HG03175 (cell line): Measurements from ENCODE around the gene ARHGAP10.
A peak's percentile ranks its signal among the peaks of the same experiment; 100 is the strongest.
"Not testable (repeated sequence)": the region's sequence is repeated elsewhere in the genome, so short reads cannot be mapped to it uniquely, and the experiment has no call there.

Source experiments
- ATAC-seq: cut with Tn5 transposase; IDR thresholded peaks from one replicate; pipeline ENCODE4 v1.9.1; 2021; ENCODE audit warnings: mild to moderate bottlenecking, moderate library complexity; ENCODE audit not compliant: unreplicated experiment

The ARHGAP10 gene

DNA sequence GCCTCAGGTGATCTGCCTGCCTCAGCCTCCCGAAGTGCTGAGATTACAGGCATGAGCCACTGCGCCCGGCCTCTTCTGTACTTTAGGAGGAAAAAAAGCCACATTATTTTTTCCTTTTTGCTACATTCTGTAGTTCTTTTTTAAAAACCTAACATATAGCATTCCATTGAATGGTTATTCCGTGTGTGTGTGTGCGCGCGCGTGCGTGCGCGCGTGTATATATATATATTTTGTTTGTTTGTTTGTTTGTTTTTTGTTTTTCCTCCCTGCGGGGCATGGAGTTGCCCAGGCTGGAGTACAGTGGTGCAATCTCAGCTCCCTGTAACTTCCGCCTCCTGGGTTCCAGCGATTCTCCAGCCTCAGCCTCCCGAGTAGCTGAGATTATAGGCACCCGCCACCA is 59.5 kb downstream of the ARHGAP10 start:
- no peak for ATAC-seq

DNA sequence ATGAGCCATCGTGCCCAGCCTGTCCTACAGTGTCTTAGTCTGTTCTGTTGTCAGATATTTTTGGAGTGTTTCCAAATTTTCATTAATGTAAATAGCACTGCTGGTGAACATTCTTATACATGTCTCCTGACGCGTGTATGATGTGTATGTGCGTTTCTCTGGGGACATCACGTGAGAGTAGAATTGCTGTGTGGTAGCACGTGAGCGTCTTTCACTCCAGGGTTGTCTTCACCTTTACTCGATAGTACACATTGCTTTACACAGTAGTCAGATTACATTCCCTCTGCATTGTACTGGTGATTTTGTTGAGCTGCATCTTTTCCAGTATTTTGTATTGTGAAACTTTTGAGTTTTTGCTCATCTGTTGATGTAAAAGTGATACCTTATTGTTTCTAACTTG is 60.0 kb downstream of the ARHGAP10 start:
- no peak for ATAC-seq

DNA sequence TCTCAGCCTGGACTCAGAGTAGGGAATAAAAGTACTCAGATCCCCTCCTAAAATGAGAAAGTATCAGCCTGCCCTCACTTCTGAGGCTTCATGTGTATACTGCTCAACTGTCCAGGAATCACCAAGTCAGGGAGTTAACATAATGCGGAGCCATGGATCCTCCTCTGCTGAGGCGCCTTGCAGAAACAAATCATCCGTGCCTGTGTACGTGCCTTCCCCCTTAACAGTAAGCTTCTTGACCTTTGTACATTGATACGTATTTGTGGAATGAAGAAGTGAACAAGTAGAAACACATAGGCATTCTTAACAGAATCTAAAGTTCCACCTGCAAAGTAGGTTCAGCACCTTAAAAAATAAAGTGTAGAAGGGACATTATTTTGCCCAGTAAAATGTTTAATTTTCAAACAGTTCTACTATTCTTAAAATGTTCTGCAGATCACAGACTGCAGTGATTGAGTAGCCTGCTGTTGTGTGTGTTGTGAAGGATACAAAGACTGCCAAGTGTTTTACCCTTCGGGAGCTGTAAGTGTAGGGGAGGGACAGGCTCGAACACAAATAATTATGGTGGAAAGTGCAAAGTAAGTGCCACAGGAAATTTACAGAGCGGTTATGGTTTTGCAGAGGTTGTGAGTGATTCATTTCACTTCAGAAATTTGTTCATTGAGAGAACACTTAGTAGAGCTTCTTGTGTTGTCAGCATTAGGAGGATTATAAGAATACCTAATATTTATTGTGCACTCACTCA is 61.9 kb downstream of the ARHGAP10 start:
- ATAC-seq: peak; percentile 31

DNA sequence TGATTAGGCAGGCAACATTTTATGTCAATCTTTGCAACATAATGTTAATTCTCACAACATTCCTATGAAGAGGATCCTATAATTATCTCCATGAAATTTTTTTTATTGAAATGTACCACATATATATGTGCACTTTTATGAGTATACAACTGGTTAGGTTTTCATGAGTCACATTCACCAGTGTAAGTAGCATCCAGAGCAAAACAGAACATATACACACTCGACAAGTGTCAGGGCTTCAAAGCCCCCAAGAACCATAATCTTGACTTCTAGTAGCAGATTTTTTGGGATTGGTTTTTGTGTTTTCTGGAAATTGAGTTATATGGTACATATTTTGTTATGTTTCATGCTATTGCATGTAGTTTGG is 62.4 kb downstream of the ARHGAP10 start:
- ATAC-seq: no peak

DNA sequence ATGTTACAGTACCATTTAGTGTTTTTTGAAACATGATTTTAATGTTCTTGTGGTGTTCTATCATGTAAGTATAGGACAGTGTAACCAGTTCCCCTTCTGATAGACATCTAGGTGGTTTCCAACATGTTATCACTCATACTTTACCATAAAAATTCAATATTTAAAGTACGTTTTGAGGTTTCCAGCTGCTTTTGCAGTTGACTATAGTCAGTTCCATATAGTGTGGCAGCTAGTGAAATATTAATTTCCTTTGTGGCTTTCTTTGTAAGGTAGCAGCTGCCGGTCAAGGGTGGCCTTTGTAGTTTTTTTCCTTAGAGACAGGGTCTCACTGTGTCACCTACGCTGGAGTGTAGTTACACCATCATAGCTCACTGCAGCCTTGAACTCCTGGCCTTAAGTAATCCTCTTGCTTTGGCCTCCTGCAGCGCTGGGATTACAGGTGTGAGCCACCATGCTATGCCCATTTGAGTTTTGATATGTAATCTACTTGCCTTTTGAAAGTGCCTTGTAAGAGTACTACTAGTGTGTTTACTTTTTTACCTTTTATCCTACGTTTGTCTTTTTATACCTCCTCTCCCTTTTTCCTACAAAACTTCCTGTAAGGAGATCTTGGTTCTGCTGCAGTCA is 63.0 kb downstream of the ARHGAP10 start:
- peak; percentile 90 for ATAC-seq

DNA sequence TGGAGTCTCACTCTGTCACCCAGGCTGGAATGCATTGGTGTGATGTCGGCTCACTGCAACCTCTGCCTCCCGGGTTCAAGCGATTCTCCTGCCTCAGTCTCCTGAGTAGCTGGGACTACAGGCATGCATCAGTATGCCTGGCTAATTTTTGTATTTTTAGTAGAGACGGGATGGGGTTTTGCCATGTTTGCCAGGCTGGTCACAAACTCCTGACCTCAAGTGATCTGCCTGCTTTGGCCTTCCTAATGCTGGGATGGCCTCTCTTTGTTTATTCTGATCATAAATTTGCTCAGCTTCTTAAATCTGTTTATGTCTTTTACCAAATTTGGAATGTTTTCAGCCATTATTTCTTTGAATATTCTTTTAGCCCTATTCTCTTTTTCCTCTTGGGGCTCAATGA is 67.2 kb downstream of the ARHGAP10 start:
- ATAC-seq: not testable (repeated sequence)

DNA sequence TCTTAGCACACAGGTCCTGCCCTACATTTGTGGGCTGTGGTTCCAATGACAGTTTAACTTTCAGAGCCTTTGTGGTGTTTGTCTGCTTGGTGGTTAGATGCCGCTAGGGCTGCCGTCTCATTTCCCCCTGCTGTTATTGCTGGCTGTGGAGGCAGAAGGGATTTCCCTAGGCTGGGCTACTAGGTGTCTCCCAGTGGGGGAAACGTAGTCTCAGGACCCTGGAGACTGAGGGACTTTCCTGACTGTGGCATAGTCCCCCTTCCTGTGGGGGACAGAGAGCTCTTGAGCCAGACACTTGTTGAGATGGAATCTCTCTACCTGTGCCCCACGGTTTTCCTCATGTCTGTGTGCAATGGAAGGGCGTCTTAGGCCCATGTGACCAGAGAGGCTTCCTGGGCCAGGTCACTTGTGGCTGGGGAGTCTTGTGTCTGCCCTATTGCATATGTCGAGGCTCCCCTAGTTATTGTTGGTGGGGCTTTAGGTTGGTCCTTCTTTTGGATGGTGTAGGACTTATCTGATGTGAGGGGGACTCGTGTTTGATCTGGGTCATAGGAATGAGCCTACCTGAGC is 68.2 kb downstream of the ARHGAP10 start:
- ATAC-seq: peak; percentile 97

DNA sequence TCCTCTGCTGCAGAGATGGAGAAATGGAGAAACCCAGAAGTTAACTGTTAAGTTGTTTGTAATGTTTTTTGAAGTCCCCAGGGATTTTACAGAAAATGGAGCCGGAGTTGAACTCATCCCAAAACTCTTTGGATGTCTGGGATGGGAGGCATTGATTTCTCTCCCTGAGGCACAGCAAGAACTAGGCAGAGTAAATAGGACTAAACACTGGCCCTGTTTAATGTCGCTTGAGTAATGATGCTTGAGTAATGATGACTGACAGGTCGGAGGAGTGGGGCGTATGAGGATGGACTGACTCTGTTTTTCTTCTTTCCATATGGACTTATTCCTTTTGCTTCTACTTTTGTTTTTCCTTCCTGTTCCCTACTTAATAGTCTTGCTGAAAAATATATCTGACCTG is 69.9 kb downstream of the ARHGAP10 start:
- ATAC-seq: no peak

DNA sequence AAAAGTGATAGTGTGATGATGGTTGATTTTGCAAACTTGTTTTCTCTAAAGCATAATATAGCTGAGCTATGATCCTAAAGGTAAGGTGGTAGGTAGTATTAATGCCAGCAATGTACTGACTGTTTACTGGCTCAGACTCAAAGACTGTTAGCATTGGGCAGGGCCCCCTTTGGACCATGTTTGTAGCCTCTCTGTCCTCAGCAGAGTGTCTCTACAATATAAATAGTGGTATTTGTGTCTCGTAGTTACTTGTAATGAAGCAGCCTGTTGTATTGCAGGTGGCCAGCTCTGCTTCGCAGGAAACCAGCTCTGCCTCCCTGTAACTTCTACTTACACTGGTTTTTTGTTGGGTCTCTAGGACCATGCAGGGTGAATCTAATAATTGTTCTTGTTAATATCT is 70.5 kb downstream of the ARHGAP10 start:
- no peak for ATAC-seq

DNA sequence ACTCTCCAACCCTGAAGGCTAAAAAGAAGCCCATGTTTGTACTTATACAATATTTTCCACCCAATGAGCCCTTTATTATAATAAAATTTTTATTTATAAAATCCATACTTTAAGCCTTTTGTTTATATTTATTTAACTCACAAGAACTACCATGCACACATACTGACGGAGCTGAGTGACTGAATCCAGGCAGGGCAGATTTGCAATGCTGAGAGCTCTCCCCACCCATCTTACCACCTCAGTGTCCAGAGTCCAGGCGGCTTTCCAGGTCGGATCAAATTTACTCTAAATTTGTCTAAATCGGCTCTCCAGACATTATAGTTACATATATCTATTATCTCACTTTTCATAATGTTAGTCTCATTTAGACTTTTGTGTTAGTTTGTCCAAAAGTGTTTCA is 74.1 kb downstream of the ARHGAP10 start:
- ATAC-seq: no peak

DNA sequence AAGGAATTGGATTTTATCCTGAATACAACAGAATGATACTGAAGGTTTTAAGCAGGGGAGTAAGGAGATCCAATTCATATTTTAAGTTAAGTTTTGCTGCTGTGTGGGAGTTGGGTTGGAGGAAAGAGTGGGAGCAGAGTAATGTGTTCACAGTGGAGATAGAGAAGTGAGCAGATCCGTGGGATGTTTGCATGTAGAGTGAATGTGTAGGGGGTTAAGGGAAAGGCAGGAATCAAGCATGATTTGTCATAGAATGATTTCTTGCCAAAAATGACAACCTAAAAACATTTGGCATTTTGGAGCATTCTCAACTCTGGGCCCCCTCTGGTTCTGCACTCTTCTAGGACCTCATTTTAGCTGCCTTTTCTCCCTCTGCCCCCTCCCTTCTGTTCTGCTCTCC is 76.6 kb downstream of the ARHGAP10 start:
- no peak for ATAC-seq

DNA sequence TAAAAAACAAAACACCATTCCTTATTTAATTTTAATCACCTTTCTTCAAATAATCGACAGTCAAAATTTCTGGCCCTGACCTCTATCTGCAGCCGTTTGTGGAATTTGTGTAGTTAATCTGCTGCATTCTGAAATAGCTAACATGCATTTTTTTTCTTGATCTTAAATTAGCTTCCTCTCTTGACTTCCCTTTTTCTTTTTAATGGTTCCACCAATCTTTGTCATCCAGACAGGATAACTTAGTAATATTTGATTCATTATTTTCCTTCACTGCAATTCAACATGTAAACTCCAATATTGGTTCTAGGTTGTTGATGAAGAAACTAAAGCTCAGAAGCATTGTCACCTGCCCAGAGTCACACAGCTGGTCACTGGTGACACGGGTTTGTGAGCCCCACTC is 77.3 kb downstream of the ARHGAP10 start:
- no peak for ATAC-seq

DNA sequence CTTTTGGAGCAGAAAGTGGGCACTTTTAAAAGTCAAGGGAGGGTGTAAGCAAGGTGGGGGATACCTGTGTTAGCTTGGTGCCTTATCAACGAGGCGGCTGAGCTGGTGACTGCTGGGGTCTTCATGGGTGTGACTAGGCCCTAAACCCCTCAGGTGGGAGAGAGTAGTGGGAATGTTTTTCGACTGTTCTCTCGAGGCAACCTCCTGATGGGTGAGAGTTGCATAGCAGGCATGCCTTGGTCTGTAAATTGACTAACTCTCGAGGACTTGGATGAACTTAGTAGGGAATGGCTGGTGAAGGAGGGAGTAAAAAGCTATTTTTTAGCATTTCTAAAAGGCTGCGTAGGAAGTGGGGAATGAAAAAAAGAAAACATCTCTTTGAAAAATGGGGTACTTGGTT is 80.0 kb downstream of the ARHGAP10 start:
- ATAC-seq: no peak

DNA sequence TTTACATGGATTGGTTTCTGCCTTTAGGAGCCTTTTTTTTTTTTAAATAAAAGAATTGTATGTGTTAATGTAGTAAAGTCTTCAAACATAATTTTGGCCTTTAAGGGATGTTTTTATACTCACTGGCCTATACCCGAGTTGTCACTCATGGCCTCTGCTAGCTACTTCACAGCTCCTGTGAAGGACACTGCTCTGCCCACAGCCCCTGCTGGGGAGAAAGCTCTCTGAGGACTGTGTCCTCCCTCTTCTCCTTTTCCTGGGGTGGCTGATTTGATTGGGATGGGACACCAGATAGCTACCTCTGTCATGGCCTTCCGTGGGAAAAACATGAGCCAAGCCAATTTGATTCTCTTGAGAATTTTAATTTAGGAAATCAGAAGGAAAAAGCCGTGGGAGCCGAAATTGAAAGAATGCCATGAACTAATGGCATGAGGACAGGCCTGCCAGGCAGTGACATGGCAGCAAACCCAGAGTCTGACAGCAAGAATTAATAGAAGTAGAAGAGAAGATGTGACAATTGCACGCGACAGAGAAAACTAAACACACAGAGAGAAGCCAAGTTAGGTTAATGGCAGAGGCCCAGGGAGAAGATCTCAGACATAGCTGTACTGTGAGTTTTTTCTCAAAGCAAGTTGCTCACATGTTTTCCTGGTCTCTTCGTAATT is 81.4 kb downstream of the ARHGAP10 start:
- ATAC-seq: no peak

DNA sequence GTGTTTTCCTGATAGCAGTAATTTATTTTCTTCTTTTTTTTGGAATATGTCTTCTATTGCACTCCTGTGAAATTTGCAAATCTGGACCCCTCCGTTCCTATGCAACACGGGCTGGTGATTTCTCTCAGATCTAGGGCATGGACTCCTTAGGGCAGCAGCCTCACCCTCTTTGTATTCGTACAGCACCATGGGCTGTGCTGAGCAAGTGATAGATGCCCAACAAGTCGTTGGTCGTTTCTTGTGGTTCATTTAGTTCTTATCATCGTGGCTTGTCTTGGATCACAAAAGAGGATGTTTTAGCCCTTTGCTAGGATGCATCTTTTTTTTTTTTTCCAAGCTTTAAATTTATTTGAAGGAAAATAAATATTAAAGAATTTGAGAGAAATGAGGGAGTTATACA is 82.1 kb downstream of the ARHGAP10 start:
- ATAC-seq: no peak

DNA sequence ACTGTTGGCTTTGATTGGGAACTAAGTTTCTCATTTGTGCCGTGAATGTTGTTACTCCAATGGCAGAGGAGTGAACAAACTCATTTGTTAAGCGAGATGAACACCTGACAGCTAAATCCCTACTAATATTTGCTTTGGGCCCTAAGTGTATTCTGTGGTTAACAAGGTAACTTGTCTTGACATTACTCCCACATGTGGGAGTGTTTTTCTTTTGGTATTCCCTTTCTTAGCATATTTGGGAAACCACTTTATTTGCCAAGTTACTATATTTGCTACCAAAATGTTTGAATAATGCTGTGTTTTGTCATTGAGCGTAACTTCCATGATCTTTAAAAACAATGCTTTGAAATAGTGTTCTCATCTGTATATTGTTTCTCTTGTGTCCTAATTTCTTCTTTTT is 82.5 kb downstream of the ARHGAP10 start:
- no peak for ATAC-seq

DNA sequence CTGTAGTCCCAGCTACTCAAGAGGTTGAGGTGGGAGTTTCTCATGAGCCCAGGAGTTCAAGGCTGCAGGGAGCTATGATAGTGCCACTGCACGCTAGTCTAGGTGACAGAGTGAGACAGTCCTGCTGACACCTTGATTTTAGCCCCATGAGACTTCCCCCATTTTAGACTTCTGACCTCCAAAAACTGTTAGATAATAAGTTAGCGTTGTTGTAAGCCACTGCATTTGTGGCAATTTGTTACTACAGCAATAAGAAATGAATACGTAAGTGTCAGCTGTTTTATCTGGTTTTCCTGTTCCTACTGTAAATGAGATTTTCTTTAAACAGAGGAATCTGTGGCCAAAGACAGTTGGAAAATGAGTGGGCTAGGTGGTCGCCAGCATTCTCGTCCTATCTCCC is 83.9 kb downstream of the ARHGAP10 start:
- no peak for ATAC-seq

DNA sequence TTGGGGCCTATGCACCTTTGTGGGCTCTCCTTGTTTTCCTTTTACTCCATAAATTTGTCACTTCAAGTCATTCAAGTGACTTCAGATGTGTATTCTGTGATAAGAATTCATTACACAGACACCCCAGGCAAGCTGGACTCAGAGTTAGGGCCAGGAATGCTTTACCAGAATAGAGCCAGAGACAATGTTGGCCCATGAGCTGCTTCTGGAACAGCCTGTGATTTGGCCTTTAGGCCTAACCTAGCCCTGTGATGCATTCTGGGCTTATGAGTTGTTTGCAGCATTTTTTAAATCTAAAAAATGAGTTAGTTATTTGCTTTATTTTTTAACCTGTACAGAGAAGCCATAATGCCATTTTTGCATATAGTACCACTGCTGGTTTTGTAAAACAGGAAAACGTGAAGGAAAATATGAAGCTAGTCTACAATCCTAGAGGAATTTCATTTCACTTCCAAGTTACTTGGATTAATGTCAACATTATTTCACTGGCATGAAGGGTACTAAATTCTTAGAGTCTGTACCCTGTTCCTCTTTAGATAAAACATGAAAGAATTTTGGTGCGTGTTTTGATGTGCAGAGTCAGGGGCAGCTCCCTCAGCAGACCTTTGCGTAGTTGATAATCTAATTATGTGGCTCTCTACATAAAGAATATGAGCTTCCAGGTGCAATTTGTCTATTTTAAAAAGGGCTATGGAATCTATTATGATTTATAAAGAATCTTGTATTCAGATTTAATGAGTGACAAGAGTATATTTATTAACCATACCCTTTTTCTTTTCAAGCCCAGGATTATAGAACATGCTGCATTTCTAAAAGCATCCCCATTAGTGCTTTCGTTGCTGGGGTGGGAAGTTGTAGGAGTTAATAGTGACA is 84.7 kb downstream of the ARHGAP10 start:
- no peak for ATAC-seq

DNA sequence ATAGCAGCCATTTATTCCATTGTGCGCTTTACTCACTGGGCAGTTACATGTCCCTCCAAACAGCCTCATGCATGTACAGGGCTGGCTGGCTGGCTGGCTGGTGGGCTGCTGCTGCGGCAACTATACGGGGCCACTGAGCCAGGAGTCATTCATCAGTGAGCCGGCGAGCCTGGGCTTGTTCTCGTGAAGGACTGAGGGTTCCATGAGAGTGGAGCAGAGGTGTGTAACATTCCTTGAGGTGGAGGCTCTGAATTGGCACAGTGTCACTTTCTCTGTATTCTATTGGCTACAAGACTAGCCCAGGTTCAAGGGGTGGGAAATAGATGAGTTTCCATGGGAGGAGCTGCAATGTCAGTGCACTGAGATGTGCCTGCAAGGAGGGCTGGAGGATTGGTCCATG is 89.1 kb downstream of the ARHGAP10 start:
- no peak for ATAC-seq

DNA sequence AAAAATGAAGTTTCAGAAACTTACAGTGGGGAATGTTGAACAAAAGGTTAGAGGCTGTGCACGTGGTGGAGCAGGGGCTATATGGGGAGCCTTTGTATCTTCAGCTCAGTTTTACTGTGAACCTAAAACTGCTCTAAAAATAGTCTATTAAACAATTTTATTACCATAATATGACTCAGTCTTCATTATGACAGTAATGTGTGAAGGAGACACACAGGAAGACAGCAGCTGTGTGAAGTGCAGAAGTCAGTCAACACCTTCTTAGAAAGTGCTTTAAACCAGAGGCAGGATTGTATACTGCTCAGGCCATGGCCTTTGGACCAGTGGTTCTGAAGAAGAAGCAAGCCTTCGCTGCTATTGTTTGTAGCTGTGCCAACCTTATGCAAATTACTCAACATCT is 89.7 kb downstream of the ARHGAP10 start:
- ATAC-seq: peak; percentile 85

DNA sequence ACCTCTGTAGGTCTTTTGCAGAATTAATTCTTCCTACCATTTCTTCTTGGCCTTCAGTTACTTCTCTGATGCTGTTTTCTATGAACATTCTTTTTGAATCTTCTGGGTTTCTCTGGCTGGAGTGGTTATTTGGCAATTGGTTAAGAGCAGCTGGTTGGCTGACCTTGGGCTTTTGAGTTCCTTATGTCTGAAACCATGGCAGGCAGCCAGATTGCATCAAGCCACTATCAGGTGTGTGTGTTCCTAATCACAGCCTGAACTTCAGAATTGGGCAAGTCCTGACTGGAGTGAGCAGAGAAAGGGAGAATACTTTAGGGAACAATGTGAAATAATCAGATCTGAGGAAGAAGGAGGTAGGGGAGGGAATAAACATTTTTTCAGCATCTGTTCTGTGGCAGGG is 90.2 kb downstream of the ARHGAP10 start:
- no peak for ATAC-seq
